GM18502 (cell line): Measurements from ENCODE around the gene YPEL2.

Experiments used
- ATAC-seq: cut with Tn5 transposase; IDR thresholded peaks from one replicate; pipeline ENCODE4 v1.9.1; 2021; ENCODE audit warnings: mild to moderate bottlenecking; ENCODE audit not compliant: unreplicated experiment, poor library complexity

The YPEL2 gene

DNA sequence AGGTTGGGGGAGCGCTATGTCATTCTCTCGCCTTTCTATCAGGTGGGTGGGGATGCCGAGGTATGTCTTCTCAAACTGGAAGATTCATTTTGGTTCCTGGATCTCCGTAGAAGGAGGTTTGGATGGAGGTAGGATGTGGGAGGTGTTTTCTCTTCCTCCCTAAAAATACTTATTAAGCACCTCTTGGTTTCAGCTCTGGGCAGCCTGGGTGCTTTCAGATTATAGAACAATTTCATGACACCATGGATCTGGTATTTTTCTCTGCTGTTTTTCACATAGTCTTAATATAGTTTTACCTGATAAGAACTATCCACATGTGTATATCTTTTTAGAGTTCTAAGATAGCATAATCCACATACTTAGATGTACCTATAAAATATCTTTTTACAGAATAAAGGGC lies 92.9 kb downstream of the YPEL2 start:
- no peak for ATAC-seq

GRCh38 chr17:59425085-59425931 lies 93.9 kb downstream of the YPEL2 start:
- ATAC-seq: no peak

DNA sequence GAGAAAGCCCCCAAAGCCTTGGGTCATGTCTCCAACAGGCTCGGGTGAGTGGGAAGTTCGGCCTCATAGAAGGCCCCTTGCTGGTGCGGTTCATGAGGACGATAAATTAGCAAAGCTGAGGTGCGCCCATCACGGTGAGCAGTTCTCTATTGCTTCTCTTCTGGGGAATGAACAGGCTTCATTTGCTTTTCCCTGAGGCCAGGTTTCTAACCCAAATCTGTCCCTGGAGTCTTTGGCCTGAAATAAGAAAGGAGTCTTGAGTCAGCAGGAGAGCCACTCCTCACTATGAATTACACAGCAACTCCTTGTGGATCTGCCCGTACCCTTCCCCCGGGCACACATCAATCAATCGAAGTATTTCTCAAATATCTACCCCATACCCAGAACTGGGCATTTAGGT lies 94.6 kb downstream of the YPEL2 start:
- no peak for ATAC-seq

GRCh38 chr17:59427425-59427921 lies 96.0 kb downstream of the YPEL2 start:
- ATAC-seq: no peak

- ATAC-seq: no peak
Measured at GRCh38 chr17:59427996-59428395, 96.5 kb downstream of the YPEL2 start.

GRCh38 chr17:59428916-59429485 lies 97.5 kb downstream of the YPEL2 start:
- ATAC-seq: no peak

DNA sequence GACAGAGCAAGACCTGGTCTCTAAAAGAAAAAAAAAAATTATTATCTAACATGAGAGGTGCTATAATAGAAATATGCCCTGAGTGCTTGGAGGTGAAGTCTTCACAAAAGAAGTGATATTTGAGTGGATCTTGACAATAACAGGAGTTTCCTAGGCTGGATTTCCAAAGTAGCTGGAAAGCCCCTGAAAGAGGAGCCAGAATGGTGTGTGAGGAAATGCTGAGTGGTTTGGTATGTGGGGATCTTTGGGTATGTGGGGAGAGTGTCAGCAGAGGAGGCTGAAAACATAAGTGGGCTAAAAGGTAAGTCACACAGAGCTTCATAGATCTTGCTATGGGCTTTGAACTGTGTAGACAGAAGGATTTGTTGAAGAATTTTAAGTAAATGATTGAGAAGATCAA lies 100.1 kb downstream of the YPEL2 start:
- ATAC-seq: no peak

DNA sequence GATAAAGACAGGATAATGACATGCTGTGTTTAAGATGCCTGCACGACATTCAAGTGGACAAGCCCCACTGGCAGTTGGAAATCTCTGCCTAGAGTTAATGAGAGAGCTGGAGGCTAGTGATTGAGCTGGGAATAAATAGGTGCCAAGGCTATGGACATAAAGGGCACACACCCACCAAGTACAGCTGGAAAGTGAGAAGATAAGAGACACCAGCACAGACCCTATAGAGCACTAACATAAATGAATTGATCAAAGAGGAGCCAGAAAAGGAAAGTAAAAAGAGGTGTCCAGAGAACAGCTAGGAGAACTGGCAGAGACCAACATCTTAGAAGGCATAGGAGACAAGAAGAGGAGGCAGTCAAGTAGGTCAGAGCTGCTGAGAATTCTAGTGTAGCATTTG lies 101.2 kb downstream of the YPEL2 start:
- ATAC-seq: no peak

- no peak for ATAC-seq
Measured at GRCh38 chr17:59433586-59433985, 102.1 kb downstream of the YPEL2 start.

DNA sequence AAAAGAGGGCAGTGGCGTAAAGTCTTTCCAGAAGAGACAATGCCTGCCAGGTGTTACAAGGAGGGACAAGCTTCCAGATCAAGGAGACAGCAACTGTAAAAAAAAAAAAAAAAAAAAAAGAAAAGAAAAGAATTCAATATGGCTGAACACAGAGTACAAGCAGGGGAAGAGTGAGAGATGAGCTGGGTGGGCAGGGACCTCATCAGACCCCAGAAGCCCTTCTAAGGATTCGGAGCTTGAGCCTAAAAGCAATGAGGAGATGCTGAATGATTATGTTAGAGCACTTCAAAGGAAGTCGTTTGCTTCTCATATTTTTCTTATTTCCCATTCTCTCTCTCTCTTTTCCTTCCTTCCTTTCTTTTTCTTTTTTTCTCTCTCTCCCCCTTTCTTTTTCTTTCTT lies 103.0 kb downstream of the YPEL2 start:
- ATAC-seq: no peak

GRCh38 chr17:59435238-59435637 lies 103.8 kb downstream of the YPEL2 start:
- no peak for ATAC-seq

DNA sequence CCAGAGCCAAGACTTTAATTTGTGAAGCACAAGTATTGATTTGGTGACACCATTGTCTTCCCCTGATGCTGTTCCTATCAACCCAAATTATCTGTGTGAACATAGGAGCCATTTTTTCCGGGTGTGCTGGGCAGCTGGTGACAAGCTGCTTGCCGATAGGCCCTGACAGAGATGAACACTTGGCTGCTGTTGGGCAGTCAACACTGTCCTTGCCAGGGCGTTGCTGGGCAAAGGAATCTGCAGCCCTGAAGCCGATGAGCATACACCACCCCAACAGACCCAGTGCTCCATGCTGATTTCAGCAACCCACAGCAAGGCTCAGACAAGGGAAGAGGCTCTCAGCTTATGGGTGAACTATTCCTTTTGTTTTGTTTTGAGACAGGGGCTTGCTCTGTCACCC lies 105.4 kb downstream of the YPEL2 start:
- no peak for ATAC-seq

GRCh38 chr17:59437791-59438281 lies 106.4 kb downstream of the YPEL2 start:
- ATAC-seq: no peak

DNA sequence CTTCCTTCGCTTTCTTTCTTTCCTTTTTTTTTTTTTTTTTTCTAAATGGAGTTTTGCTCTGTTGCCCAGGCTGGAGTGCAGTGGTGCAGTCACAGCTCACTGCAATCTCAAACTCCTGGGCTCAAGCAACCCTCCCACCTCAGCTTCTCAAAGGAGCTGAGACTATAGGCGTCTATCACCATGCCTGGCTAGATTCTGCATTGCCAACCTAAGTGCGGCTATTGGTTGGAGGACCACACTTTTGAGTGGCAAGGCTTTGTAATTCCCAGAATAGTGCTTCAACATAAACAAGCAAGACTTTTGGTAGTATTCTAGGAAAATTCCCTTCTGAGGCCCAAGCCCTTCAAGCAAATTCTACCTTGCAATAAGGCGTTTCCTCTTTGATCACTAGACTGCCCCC lies 107.8 kb downstream of the YPEL2 start:
- ATAC-seq: no peak

DNA sequence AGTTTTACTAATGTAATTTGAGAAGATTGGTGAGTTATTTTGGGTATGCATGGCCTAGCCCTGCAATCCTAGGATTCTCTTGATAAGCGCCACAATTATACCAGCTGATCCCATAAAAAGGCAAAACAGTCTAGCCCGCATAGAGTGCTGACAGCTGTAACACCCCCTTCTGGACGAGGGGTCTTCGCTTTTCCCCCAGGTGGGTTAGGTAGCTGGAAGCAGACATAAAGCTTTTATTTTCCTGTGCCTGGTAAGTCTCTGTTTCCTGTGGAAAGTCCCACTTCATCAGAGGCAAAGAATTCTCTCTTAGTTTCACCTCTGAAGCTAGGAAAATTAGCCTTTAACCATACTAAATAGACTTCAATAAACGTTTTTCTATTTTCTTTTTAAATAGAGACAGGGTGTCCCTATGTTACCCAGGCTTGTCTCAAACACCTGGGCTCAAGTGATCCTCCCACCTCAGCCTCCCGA lies 108.3 kb downstream of the YPEL2 start:
- no peak for ATAC-seq

DNA sequence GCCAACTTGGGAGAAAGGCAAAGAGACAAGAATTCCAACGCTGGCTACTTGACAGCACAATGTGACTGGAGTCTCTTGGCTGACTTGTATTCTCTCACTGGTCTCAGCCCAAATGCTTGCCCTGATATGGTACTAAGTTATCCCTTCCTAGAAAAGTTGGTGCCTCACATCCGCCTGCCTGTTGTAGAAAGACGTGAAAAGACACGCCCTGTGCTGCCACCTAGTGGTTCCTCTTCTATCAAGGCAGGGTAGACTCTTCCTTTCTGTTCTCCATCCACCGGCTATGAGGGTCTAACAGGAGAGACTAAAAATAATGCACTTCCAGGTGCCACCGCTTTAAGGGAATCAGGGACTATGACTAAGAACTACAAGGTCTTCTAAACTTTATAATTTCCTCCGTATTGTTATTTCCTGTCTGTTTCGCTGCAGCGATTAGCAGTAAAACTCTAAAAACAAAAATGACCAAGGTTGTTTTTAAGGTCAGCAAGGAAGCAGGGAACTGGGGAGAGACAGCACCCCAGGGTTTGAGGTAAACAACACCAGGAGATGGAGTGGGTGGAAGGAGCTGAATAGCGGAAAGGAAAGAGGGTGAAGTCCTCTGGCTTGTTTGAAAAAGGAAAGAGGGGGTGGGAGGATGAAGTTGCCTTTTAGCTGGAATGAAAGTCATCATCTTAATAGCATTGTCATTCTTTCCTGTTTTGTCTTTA lies 109.5 kb downstream of the YPEL2 start:
- no peak for ATAC-seq

DNA sequence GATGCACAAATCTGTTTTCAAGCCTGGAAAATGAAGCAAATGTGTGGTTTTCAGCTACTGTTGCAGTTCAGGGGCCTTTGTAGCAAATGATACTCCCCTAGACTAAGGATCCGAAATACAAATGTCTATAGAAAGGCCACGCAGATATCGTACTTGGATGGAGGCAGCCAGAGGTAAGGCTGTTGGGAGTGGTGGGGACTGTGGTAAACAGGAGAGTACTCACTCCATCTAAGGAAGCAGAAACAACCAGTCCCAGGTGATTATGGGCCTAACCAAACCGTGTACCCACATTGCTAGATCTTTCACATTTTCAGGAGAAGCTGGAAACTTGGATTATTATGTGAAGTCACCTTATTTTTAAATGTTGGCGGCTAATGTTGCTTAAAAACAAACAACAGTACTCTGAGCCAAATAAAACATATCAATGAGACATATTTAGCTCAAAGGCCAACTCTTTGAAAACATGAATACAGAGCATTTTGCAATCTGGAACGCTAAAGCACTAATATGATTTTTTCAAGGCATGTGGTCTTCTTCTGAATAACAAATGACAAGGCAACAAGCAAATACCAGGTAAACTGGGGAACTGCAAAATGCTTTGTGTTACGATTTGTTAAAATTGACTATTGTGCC lies 110.1 kb downstream of the YPEL2 start:
- ATAC-seq: no peak

DNA sequence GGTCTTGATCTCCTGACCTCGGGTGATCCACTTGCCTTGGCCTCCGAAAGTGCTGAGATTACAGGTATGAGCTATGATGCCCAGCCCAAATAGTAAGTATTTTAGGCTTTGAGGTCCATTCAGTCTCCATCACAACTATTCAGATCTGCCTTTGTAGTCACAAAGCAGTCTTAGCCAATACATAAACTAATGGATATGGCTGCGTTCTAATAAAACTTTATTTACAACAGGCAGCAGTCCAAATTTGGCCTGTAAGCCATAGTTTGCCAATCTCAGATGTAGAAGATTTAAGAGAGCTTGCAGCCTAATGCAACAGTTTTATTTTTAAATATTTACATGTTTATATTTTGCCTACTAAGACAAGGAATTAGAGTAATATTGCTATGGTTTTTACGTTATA lies 111.7 kb downstream of the YPEL2 start:
- no peak for ATAC-seq
